Measurements from ENCODE around the gene ATXN7L1.

DNA sequence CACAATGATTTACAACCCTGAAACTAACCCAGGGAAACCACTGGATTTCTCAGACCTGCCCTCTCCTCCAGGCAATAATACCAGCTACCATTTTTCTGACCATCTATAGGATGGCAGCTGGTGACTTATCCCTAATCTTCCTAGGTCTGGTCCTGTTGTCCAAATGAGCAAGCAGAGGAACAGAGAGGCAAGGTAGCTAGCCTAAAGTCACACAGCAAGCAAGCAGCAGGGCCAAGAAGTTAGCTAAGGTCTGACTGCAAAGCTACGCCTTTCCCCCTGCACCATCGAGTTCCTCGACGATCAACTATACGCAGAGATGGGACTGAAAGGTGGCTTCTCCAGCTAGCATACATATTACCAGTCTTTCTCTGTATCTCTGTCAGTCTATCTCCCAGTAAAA lies 25.3 kb downstream of the ATXN7L1 start:
- TF ChIP-seq, protein P1, sequence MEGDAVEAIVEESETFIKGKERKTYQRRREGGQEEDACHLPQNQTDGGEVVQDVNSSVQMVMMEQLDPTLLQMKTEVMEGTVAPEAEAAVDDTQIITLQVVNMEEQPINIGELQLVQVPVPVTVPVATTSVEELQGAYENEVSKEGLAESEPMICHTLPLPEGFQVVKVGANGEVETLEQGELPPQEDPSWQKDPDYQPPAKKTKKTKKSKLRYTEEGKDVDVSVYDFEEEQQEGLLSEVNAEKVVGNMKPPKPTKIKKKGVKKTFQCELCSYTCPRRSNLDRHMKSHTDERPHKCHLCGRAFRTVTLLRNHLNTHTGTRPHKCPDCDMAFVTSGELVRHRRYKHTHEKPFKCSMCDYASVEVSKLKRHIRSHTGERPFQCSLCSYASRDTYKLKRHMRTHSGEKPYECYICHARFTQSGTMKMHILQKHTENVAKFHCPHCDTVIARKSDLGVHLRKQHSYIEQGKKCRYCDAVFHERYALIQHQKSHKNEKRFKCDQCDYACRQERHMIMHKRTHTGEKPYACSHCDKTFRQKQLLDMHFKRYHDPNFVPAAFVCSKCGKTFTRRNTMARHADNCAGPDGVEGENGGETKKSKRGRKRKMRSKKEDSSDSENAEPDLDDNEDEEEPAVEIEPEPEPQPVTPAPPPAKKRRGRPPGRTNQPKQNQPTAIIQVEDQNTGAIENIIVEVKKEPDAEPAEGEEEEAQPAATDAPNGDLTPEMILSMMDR (IDR thresholded peaks at IDR 0.05): no peak
- no peak for TF ChIP-seq POLR2A (IDR thresholded peaks at IDR 0.05)
